C4-2B (cell line): ENCODE results near the gene CCDC92B.
"Not testable (repeated sequence)": the region's sequence is repeated elsewhere in the genome, so short reads cannot be mapped to it uniquely, and the experiment has no call there.

Source experiments
- H3K27ac ChIP-seq: fragments of 450-650 bp; 2 replicates; pipeline ENCODE4 v1.5.1; 2017
- ZFX ChIP-seq: fragments of 450-650 bp; IDR thresholded peaks from 2 replicates; pipeline ENCODE4 v1.6.1; 2017
- TF ChIP-seq, protein P1 (sequence below): fragments of 450-650 bp; conservative IDR thresholded peaks from 2 replicates; pipeline ENCODE4 v1.5.1; 2017; ENCODE audit warnings: mild to moderate bottlenecking

The CCDC92B gene

DNA sequence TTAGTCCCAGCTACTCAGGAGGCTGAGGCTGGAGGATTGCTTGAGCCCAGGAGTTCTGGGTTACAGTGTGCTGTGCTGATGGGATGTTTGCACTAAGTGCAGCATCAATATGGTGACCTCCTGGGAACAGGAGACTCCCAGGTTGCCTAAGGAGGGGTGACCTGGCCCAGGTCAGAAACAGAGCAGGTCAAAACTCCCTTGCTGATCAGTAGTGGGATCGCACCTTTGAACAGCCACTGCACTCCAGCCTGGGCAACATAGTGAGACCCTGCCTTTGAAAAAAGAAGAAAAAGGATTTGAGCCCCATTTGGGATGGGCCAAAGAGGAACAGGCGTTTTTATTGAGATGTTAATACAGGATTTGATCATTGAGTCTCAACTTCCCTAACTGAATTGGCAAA is 68.5 kb downstream of the CCDC92B start:
- TF ChIP-seq, protein P1, sequence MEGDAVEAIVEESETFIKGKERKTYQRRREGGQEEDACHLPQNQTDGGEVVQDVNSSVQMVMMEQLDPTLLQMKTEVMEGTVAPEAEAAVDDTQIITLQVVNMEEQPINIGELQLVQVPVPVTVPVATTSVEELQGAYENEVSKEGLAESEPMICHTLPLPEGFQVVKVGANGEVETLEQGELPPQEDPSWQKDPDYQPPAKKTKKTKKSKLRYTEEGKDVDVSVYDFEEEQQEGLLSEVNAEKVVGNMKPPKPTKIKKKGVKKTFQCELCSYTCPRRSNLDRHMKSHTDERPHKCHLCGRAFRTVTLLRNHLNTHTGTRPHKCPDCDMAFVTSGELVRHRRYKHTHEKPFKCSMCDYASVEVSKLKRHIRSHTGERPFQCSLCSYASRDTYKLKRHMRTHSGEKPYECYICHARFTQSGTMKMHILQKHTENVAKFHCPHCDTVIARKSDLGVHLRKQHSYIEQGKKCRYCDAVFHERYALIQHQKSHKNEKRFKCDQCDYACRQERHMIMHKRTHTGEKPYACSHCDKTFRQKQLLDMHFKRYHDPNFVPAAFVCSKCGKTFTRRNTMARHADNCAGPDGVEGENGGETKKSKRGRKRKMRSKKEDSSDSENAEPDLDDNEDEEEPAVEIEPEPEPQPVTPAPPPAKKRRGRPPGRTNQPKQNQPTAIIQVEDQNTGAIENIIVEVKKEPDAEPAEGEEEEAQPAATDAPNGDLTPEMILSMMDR, result no peak
- no peak for TF ChIP-seq ZFX
- no peak overlapping the region for H3K27ac ChIP-seq

DNA sequence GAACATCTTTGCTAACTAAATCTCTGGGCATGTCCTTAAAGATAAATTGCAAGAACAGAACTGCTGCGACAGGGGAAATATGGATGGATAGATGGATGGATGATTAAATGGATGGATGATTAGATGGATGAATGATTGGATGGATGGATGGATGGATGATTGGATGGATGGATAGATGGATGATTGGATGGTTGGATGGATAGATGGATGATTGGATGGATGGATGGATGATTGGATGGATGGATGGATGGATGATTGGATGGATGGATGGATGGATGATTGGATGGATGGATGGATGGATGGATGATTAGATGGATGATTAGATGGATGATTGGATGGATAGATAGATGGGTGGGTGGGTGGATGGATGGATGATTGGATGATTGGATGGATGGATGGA is 70.2 kb downstream of the CCDC92B start:
- H3K27ac ChIP-seq, result not testable (repeated sequence)
